ENCODE results near the gene DLG2.

GRCh38 chr11:83538286-83538685 lies 2088.9 kb downstream of the DLG2 start:
- TF ChIP-seq POLR2A (IDR thresholded peaks at IDR 0.05; ENCODE audit: low read depth, low read length) = no peak
- no peak for TF ChIP-seq POLR2AphosphoS5 (IDR thresholded peaks at IDR 0.05; ENCODE audit: low read depth, low read length)
- TF ChIP-seq TAF1 (IDR thresholded peaks at IDR 0.05; ENCODE audit: low read depth, low read length) = no peak
- no peak for TF ChIP-seq PAX5 (IDR thresholded peaks at IDR 0.05; ENCODE audit: insufficient read depth, low read length, severe bottlenecking)

Measured in GM12891 (cell line).